Mesendoderm (in vitro differentiated cells): ENCODE results near the gene NDUFA12.

ENCODE experiments used
- DNase-seq: peaks from one replicate; pipeline ENCODE4 v3.0.0; 2013
- H2AK5ac ChIP-seq: 2 replicates; pipeline ENCODE4 v1.6.1; 2013; ENCODE audit warnings: low read length, inconsistent platforms
- H2BK120ac ChIP-seq: 2 replicates; pipeline ENCODE4 v1.6.1; 2013; ENCODE audit warnings: low read depth, mild to moderate bottlenecking, low read length, moderate library complexity, mixed read lengths
- H2BK15ac ChIP-seq: replicated peaks from 2 replicates; pipeline ENCODE4 v1.6.1; 2013; ENCODE audit warnings: low read depth, mild to moderate bottlenecking, moderate library complexity
- H2BK5ac ChIP-seq: 2 replicates; pipeline ENCODE4 v1.6.1; 2013; ENCODE audit warnings: low read length, inconsistent platforms
- H3K18ac ChIP-seq: 2 replicates; pipeline ENCODE4 v1.6.1; 2013; ENCODE audit warnings: mild to moderate bottlenecking, low read length, mixed read lengths
- H3K23ac ChIP-seq: one replicate; pipeline ENCODE4 v1.6.1; 2013; ENCODE audit warnings: low read length
- H3K27ac ChIP-seq: 2 replicates; pipeline ENCODE4 v1.5.1; 2013; ENCODE audit warnings: low read depth, mild to moderate bottlenecking, inconsistent platforms, low read length, moderate library complexity
- H3K27me3 ChIP-seq: 2 replicates; pipeline ENCODE4 v1.6.1; 2013; ENCODE audit warnings: low read length, control low read depth, mild to moderate bottlenecking, inconsistent platforms; ENCODE audit not compliant: insufficient read depth, poor library complexity
- H3K36me3 ChIP-seq: 2 replicates; pipeline ENCODE4 v1.6.1; 2013; ENCODE audit warnings: low read length, inconsistent platforms; ENCODE audit not compliant: control insufficient read depth, insufficient read depth
- H3K4ac ChIP-seq: one replicate; pipeline ENCODE4 v1.6.1; 2013; ENCODE audit warnings: low read depth, mild to moderate bottlenecking, low read length, moderate library complexity
- H3K4me1 ChIP-seq: 2 replicates; pipeline ENCODE4 v1.6.1; 2013; ENCODE audit warnings: low read depth, low read length, inconsistent platforms; ENCODE audit not compliant: control insufficient read depth
- H3K4me2 ChIP-seq: 2 replicates; pipeline ENCODE4 v1.6.1; 2013; ENCODE audit warnings: low read length
- H3K4me3 ChIP-seq: 2 replicates; pipeline ENCODE4 v1.5.1; 2013; ENCODE audit warnings: mild to moderate bottlenecking, low read length
- H3K56ac ChIP-seq: one replicate; pipeline ENCODE4 v1.6.1; 2013; ENCODE audit warnings: low read length
- H3K79me1 ChIP-seq: 2 replicates; pipeline ENCODE4 v1.6.1; 2013; ENCODE audit warnings: low read length, inconsistent platforms
- H3K79me2 ChIP-seq: 2 replicates; pipeline ENCODE4 v1.6.1; 2013; ENCODE audit warnings: mild to moderate bottlenecking, low read length; ENCODE audit not compliant: control insufficient read depth, insufficient read depth
- H3K9ac ChIP-seq: 2 replicates; pipeline ENCODE4 v1.6.1; 2013; ENCODE audit warnings: low read length, inconsistent platforms
- H4K5ac ChIP-seq: one replicate; pipeline ENCODE4 v1.6.1; 2013; ENCODE audit warnings: low read length
- H4K8ac ChIP-seq: one replicate; pipeline ENCODE4 v1.6.1; 2013; ENCODE audit warnings: low read depth, mild to moderate bottlenecking, control low read depth, low read length, moderate library complexity
- WGBS: extraction: QIAGEN DNeasy Blood & Tissue Kit; methylation state at CpG from one replicate; pipeline ENCODE4 v1.1.7; 2013; ENCODE audit warnings: low lambda C conversion rate, missing lambda C conversion rate; ENCODE audit not compliant: insufficient coverage; ENCODE audit errors: extremely low coverage; 5-methylcytosine and 5-hydroxymethylcytosine counted together

Gene NDUFA12

DNA sequence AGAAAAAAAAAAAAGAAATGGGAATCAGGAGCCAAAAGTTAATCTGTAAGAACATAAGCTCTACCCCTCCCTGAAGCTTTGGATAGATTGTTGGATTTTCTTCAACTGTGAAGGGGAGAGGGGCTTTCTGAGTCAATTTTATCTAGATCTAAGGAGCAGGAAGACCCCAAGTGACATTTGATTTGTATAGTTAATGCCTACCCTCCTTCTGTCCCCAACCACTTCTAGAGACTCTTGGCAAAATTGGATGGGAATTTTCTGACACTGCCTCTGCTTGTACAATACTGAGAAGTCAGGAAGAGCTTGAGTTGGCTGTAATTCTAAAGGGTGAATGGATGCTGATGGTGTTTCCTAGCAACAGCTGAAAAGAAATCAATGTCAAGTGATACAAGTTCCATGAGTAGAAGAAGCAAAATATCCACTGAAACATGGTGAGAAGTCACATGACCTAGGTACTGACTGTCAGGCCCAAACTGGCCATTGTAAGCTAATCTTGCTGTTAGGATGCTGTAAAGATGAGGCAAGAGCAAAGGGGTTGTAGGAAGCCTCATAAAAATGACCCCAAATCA is 42.2 kb downstream of the NDUFA12 start:
- Histone ChIP-seq H3K27me3 (no peaks in the 10 kb centered on the region), H3K23ac (no peak overlapping the region), H3K4me2 (no peak overlapping the region), H2BK15ac (no peak overlapping the region), H3K36me3 (no peaks in the 10 kb centered on the region), H3K4me1 (no peaks in the 10 kb centered on the region), H3K18ac (no peak overlapping the region), H3K56ac (no peak overlapping the region), H3K27ac (no peak overlapping the region), H3K79me2 (no peaks in the 10 kb centered on the region), H4K5ac (no peak overlapping the region), H3K4ac (no peak overlapping the region), H4K8ac (no peak overlapping the region), H2BK120ac (no peak overlapping the region), H2AK5ac (no peak overlapping the region), H3K9ac (no peak overlapping the region), H3K4me3 (no peak overlapping the region), H2BK5ac (no peak overlapping the region), H3K79me1 (no peaks in the 10 kb centered on the region)
- DNase-seq: no peak

- no peak overlapping the region for H3K4ac ChIP-seq
- no peaks in the 10 kb centered on the region for H3K27me3 ChIP-seq
- H2BK5ac ChIP-seq: no peak overlapping the region
- H2AK5ac ChIP-seq: no peak overlapping the region
- no peak overlapping the region for H4K5ac ChIP-seq
- H3K4me1 ChIP-seq: no peaks in the 10 kb centered on the region
- no peak overlapping the region for H3K4me2 ChIP-seq
- no peak overlapping the region for H4K8ac ChIP-seq
- no peak overlapping the region for H2BK15ac ChIP-seq
- no peak overlapping the region for H3K56ac ChIP-seq
- H3K36me3 ChIP-seq: no peaks in the 10 kb centered on the region
- H3K23ac ChIP-seq: no peak overlapping the region
- no peak overlapping the region for H3K4me3 ChIP-seq
- DNase-seq: no peak
- no peak overlapping the region for H3K18ac ChIP-seq
- H2BK120ac ChIP-seq: no peak overlapping the region
- H3K79me1 ChIP-seq: no peaks in the 10 kb centered on the region
- no peaks in the 10 kb centered on the region for H3K79me2 ChIP-seq
- H3K9ac ChIP-seq: no peak overlapping the region
- H3K27ac ChIP-seq: no peak overlapping the region
These were observed 46.5 kb downstream of the NDUFA12 start for GRCh38 chr12:94957006-94957405.

DNA sequence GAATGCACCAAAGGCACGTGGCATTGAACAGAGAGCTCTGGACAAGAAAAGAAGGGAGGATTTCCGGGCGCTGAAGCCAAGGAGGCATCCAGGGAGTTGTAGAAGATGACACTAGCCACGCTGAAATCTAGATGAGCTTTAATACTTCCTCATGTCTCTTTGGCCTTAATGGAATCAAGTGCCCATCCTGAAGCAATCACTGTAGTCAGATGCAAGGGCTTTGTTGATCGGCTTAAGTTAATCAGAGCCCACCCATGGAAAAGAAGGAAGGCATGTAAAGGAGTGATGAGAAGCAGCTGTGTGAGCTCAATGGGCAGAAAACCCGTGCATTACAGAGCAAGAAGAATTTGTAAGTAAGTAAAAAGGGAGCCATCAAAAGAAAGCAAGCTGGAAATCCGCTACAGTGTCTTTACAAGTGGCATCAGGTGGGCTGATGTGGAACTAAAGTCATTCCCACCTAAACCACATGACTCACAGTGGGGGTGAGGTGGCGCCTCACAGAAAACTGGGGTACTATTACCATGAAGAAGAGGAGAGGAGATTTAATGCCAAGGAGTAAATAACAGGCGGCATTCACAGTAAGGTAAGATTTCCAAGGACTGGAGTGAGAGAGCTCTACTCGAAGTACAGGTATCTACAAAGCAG is 48.4 kb downstream of the NDUFA12 start:
- H3K27me3 ChIP-seq: no peaks in the 10 kb centered on the region
- no peak overlapping the region for H2AK5ac ChIP-seq
- no peaks in the 10 kb centered on the region for H3K36me3 ChIP-seq
- H2BK5ac ChIP-seq: no peak overlapping the region
- H3K27ac ChIP-seq: no peak overlapping the region
- H2BK15ac ChIP-seq: no peak overlapping the region
- H3K4me1 ChIP-seq: peaks cover 2% of the 10 kb centered on the region
- no peak overlapping the region for H3K23ac ChIP-seq
- no CpG with 5 or more reads among the region's 10 CpGs for WGBS
- H3K4me2 ChIP-seq: no peak overlapping the region
- H2BK120ac ChIP-seq: no peak overlapping the region
- no peak overlapping the region for H3K4ac ChIP-seq
- no peak overlapping the region for H3K56ac ChIP-seq
- no peak overlapping the region for H4K5ac ChIP-seq
- no peak overlapping the region for H4K8ac ChIP-seq
- no peaks in the 10 kb centered on the region for H3K79me1 ChIP-seq
- no peak for DNase-seq
- H3K79me2 ChIP-seq: no peaks in the 10 kb centered on the region
- H3K9ac ChIP-seq: no peak overlapping the region
- H3K18ac ChIP-seq: no peak overlapping the region
- H3K4me3 ChIP-seq: no peak overlapping the region

DNA sequence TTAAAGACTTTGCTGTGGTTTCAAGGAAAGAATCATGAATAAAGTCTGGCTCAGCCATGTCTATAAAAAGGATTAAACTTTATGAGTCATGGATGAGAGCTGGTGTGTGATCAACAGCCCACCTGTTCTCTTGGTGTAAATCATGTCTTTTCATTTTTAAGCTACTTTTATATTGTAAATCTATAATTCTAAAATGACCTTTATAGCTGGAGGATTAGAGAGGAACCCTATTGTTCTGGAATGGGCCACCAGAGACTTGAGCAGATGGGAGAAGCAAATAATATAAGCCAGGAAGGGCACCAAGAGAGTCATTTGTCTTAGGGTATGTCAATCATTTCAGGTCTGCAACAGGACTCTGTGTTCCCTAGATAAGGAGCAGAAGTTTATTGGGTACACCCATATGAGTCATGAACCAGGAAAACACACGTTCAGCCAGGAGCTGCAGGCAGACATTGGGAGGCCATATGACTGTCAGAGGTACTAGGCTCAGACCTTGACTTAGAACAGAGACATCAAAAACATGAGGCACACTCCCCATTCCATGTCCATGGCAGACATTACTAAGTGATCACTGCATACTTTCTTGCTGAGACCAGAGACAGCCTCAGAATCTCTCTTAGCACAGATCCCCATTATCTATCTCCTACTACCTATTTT is 49.3 kb downstream of the NDUFA12 start:
- H3K56ac ChIP-seq: no peak overlapping the region
- no peak overlapping the region for H2AK5ac ChIP-seq
- H3K27ac ChIP-seq: no peak overlapping the region
- H3K79me1 ChIP-seq: no peaks in the 10 kb centered on the region
- DNase-seq: no peak
- peaks cover 2% of the 10 kb centered on the region for H3K4me1 ChIP-seq
- H3K79me2 ChIP-seq: no peaks in the 10 kb centered on the region
- no peak overlapping the region for H4K5ac ChIP-seq
- no peak overlapping the region for H2BK15ac ChIP-seq
- H4K8ac ChIP-seq: no peak overlapping the region
- H3K23ac ChIP-seq: no peak overlapping the region
- H2BK120ac ChIP-seq: no peak overlapping the region
- WGBS: no CpG with 5 or more reads among the region's 1 CpG
- H2BK5ac ChIP-seq: no peak overlapping the region
- H3K9ac ChIP-seq: no peak overlapping the region
- no peak overlapping the region for H3K18ac ChIP-seq
- no peaks in the 10 kb centered on the region for H3K36me3 ChIP-seq
- no peak overlapping the region for H3K4me2 ChIP-seq
- H3K27me3 ChIP-seq: no peaks in the 10 kb centered on the region
- no peak overlapping the region for H3K4ac ChIP-seq
- H3K4me3 ChIP-seq: no peak overlapping the region

GRCh38 chr12:94952325-94952724 is 51.2 kb downstream of the NDUFA12 start:
- Histone ChIP-seq H2BK120ac (no peak overlapping the region), H3K23ac (no peak overlapping the region), H2BK5ac (no peak overlapping the region), H3K27ac (no peak overlapping the region), H4K8ac (no peak overlapping the region), H3K4me3 (no peak overlapping the region), H3K56ac (no peak overlapping the region), H3K18ac (no peak overlapping the region), H3K4ac (no peak overlapping the region), H3K9ac (no peak overlapping the region), H2BK15ac (no peak overlapping the region), H3K79me2 (no peaks in the 10 kb centered on the region), H2AK5ac (no peak overlapping the region), H3K79me1 (no peaks in the 10 kb centered on the region), H3K36me3 (no peaks in the 10 kb centered on the region), H3K4me1 (peaks cover 2% of the 10 kb centered on the region), H4K5ac (no peak overlapping the region), H3K27me3 (no peaks in the 10 kb centered on the region), H3K4me2 (no peak overlapping the region)
- WGBS: no CpG with 5 or more reads among the region's 2 CpGs
- no peak for DNase-seq
